ENCODE data around the gene CHRM1. TPM values are rescaled to one million over a fixed set of nuclear protein-coding genes. Genes with fewer than 3 reads are reported as not detected.

The CHRM1 gene
- total RNA-seq, 2 donors from 2014 or later = 1.2 to 1.8 TPM

DNA sequence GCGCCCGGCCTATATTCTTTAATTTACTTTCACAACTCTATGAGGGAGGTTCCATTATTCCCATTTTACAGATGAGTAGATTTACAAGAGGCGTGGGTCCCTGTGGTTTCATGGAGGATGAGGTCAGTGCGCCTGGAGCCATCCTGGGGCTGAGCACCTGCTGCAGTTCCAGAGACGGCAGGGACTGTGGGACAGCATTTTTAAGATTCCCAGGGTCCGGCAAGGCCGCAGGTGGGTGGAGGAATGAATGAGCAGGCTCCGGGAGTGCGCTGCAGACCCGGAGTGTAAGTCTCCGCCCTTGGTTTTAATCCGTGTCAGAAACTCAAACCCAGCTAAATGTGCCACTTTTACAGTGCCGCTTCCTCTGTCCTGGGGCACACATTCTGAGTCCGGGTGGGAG, 4.1 kb upstream of the CHRM1 start:
- Histone ChIP-seq H3K4me1 (no peaks in the 10 kb centered on the region), H3K36me3 (no peaks in the 10 kb centered on the region), H3K27ac (no peak overlapping the region), H3K9ac (ENCODE audit: low read depth in 2 of 2, low read length in 2 of 2) (no peak overlapping the region), H3K9me3 (no peaks in the 10 kb centered on the region), H3K4me3 (no peak overlapping the region), H3K27me3 (peaks cover 56% of the 10 kb centered on the region)
- intact Hi-C loops (cut with DNase I) = no loop called here
- DNase-seq = no peak
- TF ChIP-seq, protein P1, sequence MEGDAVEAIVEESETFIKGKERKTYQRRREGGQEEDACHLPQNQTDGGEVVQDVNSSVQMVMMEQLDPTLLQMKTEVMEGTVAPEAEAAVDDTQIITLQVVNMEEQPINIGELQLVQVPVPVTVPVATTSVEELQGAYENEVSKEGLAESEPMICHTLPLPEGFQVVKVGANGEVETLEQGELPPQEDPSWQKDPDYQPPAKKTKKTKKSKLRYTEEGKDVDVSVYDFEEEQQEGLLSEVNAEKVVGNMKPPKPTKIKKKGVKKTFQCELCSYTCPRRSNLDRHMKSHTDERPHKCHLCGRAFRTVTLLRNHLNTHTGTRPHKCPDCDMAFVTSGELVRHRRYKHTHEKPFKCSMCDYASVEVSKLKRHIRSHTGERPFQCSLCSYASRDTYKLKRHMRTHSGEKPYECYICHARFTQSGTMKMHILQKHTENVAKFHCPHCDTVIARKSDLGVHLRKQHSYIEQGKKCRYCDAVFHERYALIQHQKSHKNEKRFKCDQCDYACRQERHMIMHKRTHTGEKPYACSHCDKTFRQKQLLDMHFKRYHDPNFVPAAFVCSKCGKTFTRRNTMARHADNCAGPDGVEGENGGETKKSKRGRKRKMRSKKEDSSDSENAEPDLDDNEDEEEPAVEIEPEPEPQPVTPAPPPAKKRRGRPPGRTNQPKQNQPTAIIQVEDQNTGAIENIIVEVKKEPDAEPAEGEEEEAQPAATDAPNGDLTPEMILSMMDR (IDR thresholded peaks at IDR 0.05) = no peak

DNA sequence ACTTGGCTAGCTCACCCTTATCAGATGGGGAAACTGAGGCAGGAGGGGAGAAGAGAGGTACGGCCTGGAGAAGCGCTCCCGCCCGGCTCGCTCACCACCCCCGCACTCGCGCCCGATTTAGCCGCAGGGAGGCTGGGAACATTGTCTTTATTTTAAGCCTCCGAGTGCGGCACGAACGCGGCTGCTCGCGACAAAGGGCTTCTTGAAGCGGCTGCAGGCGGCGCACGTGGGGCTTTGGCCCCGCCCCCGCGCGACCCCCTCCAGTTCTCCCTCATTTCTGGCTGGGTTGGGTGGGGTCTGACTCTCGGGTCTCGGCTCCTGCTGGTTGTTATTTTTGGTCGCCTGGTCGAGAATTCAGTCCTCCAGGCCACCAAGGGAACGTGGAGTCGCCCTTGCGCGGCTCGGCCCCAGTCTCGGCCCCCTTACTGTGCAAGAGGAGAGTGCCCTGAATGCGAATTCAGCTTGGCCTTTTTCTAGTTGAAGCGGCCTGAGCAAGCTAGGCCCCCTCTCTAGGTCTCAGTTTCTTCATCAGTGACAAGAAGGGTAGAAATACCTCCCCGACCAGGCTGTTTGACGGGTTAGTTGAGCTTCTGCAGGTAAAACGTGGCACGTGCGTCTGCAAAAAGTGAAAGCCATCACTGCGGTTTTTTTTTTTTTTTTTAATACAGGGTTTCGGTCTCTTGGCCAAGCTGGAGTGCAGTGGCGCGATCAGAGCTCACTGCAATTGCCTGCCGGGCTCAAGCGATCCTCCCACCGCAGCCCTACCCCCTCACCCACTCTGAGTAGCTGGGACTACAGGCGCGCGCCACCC, 2.6 kb upstream of the CHRM1 start:
- Histone ChIP-seq H3K4me1 (no peaks in the 10 kb centered on the region), H3K9me3 (no peaks in the 10 kb centered on the region), H3K36me3 (no peaks in the 10 kb centered on the region), H3K27me3 (peaks cover 56% of the 10 kb centered on the region), H3K9ac (ENCODE audit: low read depth in 2 of 2, low read length in 2 of 2) (no peak overlapping the region), H3K4me3 (peak overlapping the region; percentile 0), H3K27ac (no peak overlapping the region)
- DNase-seq = no peak
- TF ChIP-seq, protein P1 (IDR thresholded peaks at IDR 0.05) = no peak
- intact Hi-C loops (cut with DNase I) = no loop called here

DNA sequence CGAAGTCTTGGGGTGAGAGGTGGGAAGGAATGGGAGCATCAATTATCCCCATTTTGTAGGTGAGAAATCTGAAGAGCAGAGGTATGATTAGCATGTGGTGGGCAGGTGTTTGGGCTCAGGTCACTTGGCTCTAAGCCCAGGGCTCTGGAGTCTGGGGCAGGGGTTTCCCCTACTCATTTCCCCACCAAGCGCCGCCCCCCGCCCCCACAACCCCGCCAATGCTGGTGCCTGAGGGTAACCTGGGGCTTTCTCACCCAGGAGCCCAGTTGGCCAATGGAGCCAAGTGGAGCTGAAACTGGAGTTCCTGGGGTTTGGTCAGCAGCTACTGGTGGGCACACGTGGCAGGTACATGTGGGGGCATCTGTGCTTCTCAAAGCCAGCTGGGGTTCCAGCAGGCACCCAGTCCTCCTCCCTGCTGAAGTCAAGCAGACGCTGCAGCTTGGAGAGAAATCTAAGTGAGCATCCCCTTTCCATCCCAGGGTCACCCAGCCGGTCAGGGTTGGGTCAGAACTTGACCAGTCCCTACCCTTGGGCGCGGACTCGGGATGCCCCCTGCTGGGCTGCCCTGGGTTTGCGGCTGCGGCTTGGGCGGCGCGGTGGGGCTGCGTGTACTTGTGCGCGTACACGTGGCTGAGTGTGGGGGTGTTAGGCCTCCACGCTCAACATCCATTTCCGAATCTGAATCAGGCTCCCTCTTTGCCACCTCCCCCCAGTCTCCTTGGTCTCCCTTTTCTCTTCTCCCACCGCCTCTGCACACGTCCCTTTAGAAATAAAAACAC, 1.7 kb upstream of the CHRM1 start:
- DNase-seq = no peak
- no peak overlapping the region for H3K4me3 ChIP-seq
- TF ChIP-seq, protein P1 (IDR thresholded peaks at IDR 0.05) = no peak

DNA sequence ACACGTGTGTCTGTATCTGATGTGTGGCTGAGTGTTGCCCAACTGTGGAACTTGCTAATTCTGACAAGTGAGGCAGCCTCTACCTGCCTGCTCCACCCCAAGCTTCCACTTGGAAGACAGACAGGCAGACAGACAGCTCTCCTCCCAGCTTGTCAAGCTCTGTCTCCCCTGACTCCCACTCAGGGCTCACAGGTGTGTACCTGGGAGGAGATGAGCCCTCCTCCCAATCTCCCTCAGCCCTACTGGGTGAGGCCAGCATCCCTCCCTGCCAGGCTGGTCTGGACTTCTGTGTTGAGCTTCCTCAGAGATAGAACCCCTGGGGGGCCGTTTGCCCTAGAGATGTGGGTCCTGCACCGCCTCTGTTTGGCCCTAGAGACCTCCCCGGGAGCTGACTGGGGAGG, 1.0 kb upstream of the CHRM1 start:
- no peak for DNase-seq
- intact Hi-C loops (cut with DNase I) = no loop called here
- Histone ChIP-seq H3K9ac (ENCODE audit: low read depth in 2 of 2, low read length in 2 of 2) (peak overlapping the region in 1 of 2 donors; percentile 49), H3K36me3 (no peaks in the 10 kb centered on the region), H3K27ac (no peak overlapping the region), H3K4me3 (no peak overlapping the region), H3K9me3 (no peaks in the 10 kb centered on the region), H3K27me3 (peaks cover 48% of the 10 kb centered on the region), H3K4me1 (no peaks in the 10 kb centered on the region)
- TF ChIP-seq, protein P1 (IDR thresholded peaks at IDR 0.05) = no peak

More for the DNA sequence above, 1.7 kb upstream of the CHRM1 start:
- H3K9me3 ChIP-seq = no peaks in the 10 kb centered on the region
- intact Hi-C loops (cut with DNase I) = no loop called here
- H3K36me3 ChIP-seq = no peaks in the 10 kb centered on the region
- H3K9ac ChIP-seq (ENCODE audit: low read depth in 2 of 2, low read length in 2 of 2) = no peak overlapping the region
- peaks cover 55% of the 10 kb centered on the region for H3K27me3 ChIP-seq
- no peak overlapping the region for H3K27ac ChIP-seq
- no peaks in the 10 kb centered on the region for H3K4me1 ChIP-seq

DNA sequence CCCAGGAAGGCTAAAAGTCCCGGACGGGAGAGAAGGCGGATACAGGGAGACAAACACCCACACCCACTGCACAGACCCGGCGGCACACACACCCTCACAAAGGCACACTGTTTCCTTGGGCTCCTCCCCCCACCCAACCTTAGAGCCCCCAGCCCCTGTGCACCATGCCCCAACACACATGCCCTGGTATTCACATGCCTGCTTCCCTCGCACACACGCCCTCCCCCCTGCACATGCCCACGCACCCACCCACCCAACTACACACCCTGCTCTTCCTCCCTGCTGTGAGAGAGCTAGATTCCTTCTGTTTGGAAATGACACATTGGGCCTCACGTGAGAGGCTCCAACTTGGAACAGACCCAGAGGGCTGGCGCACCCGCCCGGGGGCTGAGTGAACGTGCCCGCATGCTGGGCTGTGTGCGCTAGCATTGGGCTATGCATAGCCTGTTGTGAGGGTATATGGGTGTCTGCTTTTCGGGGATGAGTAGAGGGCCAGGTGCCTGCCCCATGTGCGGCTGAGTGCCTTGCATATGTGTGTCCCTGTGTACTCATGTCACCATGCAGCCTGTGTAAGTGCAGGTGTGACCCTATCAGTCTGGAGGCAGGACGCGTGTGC, 518 bp upstream of the CHRM1 start:
- H3K4me3 ChIP-seq = peak overlapping the region; percentile 9
- H3K4me1 ChIP-seq = no peaks in the 10 kb centered on the region
- peak overlapping the region in 1 of 2 donors; percentile 49 for H3K9ac ChIP-seq (ENCODE audit: low read depth in 2 of 2, low read length in 2 of 2)
- H3K27ac ChIP-seq = no peak overlapping the region
- no peaks in the 10 kb centered on the region for H3K9me3 ChIP-seq
- peaks cover 43% of the 10 kb centered on the region for H3K27me3 ChIP-seq
- no peaks in the 10 kb centered on the region for H3K36me3 ChIP-seq
- TF ChIP-seq, protein P1 (IDR thresholded peaks at IDR 0.05) = no peak
- intact Hi-C loops (cut with DNase I) = no loop called here
- DNase-seq = peak; percentile 57

Measured in colonic mucosa (tissue), 4 donors.